HG03066 (cell line): ENCODE results near the gene SLC25A34.

ENCODE experiments used
- ATAC-seq: cut with Tn5 transposase; IDR thresholded peaks from one replicate; pipeline ENCODE4 v1.9.1; 2021; ENCODE audit warnings: low read depth; ENCODE audit not compliant: unreplicated experiment

The SLC25A34 gene

GRCh38 chr1:15748690-15749398 is 12.8 kb downstream of the SLC25A34 start:
- ATAC-seq, result no peak

GRCh38 chr1:15749399-15750291 is 13.6 kb downstream of the SLC25A34 start:
- no peak for ATAC-seq

GRCh38 chr1:15750924-15751323 is 14.9 kb downstream of the SLC25A34 start:
- no peak for ATAC-seq

- ATAC-seq, result no peak
Observed at GRCh38 chr1:15751717-15752116, 15.7 kb downstream of the SLC25A34 start.

GRCh38 chr1:15753776-15754175 is 17.7 kb downstream of the SLC25A34 start:
- no peak for ATAC-seq

- ATAC-seq, result no peak
Observed at GRCh38 chr1:15755021-15755645, 19.1 kb downstream of the SLC25A34 start.

GRCh38 chr1:15755646-15756040 is 19.6 kb downstream of the SLC25A34 start:
- no peak for ATAC-seq

- no peak for ATAC-seq
Observed at GRCh38 chr1:15756143-15757015, 20.3 kb downstream of the SLC25A34 start.

- no peak for ATAC-seq
Observed at GRCh38 chr1:15757016-15757543, 21.0 kb downstream of the SLC25A34 start.

GRCh38 chr1:15757575-15758342 is 21.7 kb downstream of the SLC25A34 start:
- no peak for ATAC-seq

GRCh38 chr1:15758343-15758931 is 22.4 kb downstream of the SLC25A34 start, which contains the start of gene FBLIM1:
Gene FBLIM1, plus strand, starts transcription at chr1:15758795. Its CDS starts 6,189 bp downstream, at chr1:15764984.
- ATAC-seq, result no peak

GRCh38 chr1:15758953-15759661 is 23.0 kb downstream of the SLC25A34 start:
- no peak for ATAC-seq

- ATAC-seq, result no peak
Observed at GRCh38 chr1:15760520-15761211, 24.6 kb downstream of the SLC25A34 start.

GRCh38 chr1:15761366-15762128 is 25.5 kb downstream of the SLC25A34 start:
- no peak for ATAC-seq

GRCh38 chr1:15762546-15762945 is 26.5 kb downstream of the SLC25A34 start:
- ATAC-seq, result no peak

- no peak for ATAC-seq
Observed at GRCh38 chr1:15764269-15764764, 28.3 kb downstream of the SLC25A34 start.

GRCh38 chr1:15764890-15765289 is 28.8 kb downstream of the SLC25A34 start:
- no peak for ATAC-seq
